Measurements from ENCODE around the gene AUTS2.
A peak's percentile ranks its signal among the peaks of the same experiment; 100 is the strongest.
"Not testable (repeated sequence)": the region's sequence is repeated elsewhere in the genome, so short reads cannot be mapped to it uniquely, and the experiment has no call there.

The AUTS2 gene

DNA sequence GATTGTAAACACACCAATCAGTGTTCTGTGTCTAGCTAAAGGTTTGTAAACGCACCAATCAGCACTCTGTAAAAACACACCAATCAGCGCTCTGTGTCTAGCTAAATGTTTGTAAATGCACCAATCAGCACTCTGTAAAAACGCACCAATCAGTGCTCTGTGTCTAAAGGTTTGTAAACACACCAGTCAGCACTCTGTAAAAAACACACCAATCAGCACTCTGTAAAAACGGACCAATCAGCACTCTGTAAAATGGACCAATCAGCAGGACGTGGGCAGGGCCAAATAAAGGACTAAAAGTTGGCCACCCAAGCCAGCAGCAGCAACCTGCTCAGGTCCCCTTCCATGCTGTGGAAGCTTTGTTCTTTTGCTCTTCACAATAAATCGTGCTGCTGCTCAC, 1224.2 kb downstream of the AUTS2 start:
- DNase-seq (ENCODE audit: low spot score); FAIRE-seq: not testable (repeated sequence)

DNA sequence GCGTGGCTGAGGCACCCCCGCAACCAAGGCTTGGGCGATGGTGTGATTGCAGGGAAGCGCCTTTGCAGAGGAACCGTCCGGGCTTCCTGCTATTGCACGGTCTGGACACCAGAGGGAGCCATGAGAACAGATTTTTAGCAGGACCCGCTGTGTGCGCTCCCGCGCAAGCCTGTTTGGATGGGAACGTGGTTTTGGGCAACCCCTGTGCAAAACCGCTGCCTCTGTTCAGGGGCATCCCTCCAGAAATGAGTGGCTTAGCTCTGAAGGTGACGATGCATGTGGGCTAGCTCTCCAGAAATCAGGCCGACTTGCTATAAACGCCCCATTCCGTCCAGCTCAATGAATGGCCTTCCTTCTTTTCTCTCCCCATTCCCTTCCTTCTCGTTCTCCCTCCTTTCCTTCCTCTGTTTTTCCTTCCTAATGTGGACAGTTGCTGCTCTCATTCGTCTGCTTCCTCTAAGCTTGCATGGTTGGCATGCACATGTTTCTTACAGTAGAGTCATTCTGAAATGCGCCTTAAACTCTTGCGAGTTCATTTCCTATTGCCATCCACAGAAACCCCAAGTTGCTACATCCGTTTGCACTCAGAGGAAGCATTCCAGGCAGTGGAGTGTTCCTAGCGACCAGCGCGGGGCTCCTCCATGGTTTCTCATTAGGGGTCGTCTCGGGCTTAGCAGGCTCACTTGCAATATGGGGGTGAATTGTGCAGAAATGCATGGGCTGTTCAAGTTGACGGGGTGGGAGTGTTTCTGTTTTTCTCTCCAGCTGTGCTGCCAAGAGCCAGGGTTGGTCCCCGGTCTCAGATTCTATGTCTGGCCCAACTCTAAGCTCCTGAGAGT, 1231.2 kb downstream of the AUTS2 start:
- FAIRE-seq = no peak

DNA sequence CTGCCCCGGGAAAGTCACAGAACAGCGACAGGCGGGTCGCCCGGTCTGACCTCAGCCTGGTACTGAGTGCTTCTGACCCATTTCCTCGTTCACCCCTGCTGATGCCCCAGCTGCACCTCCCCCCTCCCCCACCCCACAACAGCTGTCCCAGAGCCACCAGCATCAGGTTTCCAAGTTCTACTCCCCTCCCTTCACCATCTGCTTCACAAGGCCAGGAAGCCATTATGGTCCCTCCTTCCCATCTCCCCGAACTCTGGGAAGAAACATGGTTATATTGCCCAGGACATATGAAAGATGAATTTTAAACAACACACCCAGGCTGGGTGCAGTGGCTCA, 1231.8 kb downstream of the AUTS2 start:
- FAIRE-seq = no peak
- DNase-seq (ENCODE audit: low spot score) = no peak

More for the DNA sequence above, 1231.2 kb downstream of the AUTS2 start:
- DNase-seq (ENCODE audit: low spot score) = peak; percentile 77

DNA sequence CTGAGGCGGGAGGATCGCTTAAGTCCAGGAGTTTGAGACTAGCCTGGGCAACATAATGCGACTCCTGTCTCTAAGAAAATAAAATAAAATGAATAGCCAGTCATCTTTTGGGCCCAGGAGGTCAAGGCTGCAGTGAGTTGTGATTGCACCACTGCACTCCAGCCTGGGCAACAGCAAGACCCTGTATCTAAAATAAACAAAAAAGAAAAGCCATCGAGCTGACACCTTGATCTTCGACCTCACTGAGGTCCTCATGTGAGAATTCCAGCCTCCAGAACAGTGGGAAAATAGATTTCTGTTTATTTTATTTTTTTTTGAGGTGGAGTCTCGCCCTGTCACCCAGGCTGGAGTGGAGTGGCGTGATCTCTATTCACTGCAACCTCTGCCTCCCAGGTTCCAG, 1232.2 kb downstream of the AUTS2 start:
- FAIRE-seq (no peak), DNase-seq (ENCODE audit: low spot score) (no peak)

DNA sequence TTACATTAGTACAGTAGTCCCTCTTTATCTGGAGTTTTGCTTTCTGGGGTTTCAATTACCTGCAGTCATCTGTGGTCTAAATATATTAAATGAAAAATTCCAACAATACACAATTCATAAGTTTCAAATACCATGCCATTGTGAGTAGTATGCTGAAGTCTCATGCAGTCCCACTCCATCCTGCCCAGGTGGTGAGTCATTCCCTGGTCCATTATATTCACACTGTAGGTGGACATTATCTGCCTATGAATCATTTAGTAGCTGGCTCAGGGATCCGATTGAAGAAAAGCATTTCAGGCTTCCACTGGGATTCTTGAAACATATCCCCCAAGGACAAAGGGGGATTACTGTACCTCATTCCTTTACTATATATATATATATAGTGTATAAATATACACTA, 1235.5 kb downstream of the AUTS2 start:
- peak; percentile 85 for DNase-seq (ENCODE audit: low spot score)

DNA sequence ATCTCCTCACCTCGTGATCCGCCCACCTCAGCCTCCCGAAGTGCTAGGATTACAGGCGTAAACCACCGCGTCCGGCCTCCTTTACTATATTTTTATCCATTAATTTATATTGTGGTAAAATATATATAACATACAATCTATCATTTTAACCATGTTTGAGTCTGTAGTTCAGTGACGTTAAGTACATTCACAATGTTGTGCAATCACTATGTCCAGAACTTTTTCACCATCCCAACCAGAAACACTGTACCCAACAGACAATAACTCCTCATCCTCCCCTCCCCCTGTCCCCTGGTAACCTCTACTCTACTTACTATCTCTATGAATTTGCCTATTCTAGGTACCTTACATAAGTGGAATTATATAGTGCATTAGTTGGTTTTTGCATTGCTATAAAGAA, 1236.1 kb downstream of the AUTS2 start:
- no peak for FAIRE-seq

More for the DNA sequence above, 1235.5 kb downstream of the AUTS2 start:
- peak; percentile 69 for FAIRE-seq

GRCh38 chr7:70835658-70836057, 1237.4 kb downstream of the AUTS2 start:
- DNase-seq (ENCODE audit: low spot score) (no peak), FAIRE-seq (no peak)

More for the DNA sequence above, 1236.1 kb downstream of the AUTS2 start:
- no peak for DNase-seq (ENCODE audit: low spot score)

DNA sequence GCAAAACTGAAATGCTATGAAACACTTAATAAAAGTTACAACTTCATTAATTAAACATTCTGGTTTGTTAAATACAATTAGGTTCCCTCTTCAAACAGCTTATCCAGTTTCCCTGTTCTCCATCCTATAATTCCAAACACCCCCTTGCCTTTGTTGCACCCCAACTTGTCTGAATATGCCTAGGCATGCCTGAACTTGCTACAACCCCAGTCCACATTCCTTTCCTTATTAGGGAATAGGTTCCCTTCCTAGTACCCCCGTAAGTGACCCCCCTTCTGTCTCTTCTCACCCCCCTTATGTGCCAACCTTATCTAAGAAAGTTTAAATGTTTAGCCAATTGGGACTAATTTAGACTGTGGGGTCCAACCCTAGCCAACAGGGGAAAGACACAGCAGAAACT, 1238.0 kb downstream of the AUTS2 start:
- no peak for DNase-seq (ENCODE audit: low spot score)
- no peak for FAIRE-seq

- FAIRE-seq (no peak), DNase-seq (ENCODE audit: low spot score) (no peak)
These were observed 1238.7 kb downstream of the AUTS2 start for GRCh38 chr7:70836946-70837345.

GRCh38 chr7:70837589-70837988, 1239.3 kb downstream of the AUTS2 start:
- no peak for FAIRE-seq

DNA sequence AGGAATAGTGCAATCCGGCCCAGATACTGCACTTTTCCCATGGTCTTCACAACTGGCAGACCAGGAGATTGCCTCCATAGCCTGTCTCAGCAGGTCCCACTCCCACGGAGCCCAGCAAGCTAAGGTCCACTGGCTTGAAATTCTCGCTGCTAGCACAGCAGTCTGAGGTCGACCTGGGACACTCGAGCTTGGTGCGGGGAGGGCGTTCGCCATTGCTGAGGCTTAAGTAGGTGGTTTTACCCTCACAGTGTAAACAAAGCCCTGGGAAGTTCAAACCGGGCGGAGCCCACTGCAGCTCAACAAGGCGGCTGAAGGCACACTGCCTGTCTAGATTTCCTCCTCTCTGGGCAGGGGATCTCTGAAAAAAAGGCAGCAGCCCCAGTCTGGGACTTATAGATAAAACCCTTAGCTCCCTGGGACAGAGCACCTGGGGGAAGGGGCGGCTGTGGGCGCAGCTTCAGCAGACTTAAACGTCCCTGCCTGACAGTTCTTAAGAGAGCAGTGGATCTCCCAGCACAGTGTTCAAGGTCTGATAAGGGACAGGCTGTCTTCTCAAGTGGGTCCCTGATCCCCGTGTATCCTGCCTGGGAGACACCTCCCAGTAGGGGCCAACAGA, 1240.1 kb downstream of the AUTS2 start:
- DNase-seq (ENCODE audit: low spot score) (no peak), FAIRE-seq (no peak)

More at GRCh38 chr7:70837589-70837988, 1239.3 kb downstream of the AUTS2 start:
- DNase-seq (ENCODE audit: low spot score) = no peak
